ENCODE results near the gene MACROD2.

Gene MACROD2

GRCh38 chr20:14932040-14932439 is 936.7 kb downstream of the MACROD2 start:
- no peak for DNase-seq

- no peak for DNase-seq
Observed at GRCh38 chr20:14935285-14935684, 940.0 kb downstream of the MACROD2 start.

GRCh38 chr20:14937021-14937420 is 941.7 kb downstream of the MACROD2 start:
- no peak for DNase-seq

GRCh38 chr20:14937846-14938245 is 942.5 kb downstream of the MACROD2 start:
- DNase-seq, result no peak

- DNase-seq, result no peak
Observed at GRCh38 chr20:14947536-14947935, 952.2 kb downstream of the MACROD2 start.

- DNase-seq, result no peak
Observed at GRCh38 chr20:14947946-14948345, 952.6 kb downstream of the MACROD2 start.

GRCh38 chr20:14948416-14948815 is 953.1 kb downstream of the MACROD2 start:
- DNase-seq, result no peak

GRCh38 chr20:14950633-14951032 is 955.3 kb downstream of the MACROD2 start:
- no peak for DNase-seq

GRCh38 chr20:14951105-14951504 is 955.8 kb downstream of the MACROD2 start:
- DNase-seq, result no peak

GRCh38 chr20:14951707-14952418 is 956.5 kb downstream of the MACROD2 start:
- DNase-seq, result no peak

- DNase-seq, result no peak
Observed at GRCh38 chr20:14953736-14954135, 958.4 kb downstream of the MACROD2 start.

- DNase-seq, result no peak
Observed at GRCh38 chr20:14955399-14955798, 960.1 kb downstream of the MACROD2 start.

- peak; percentile 14 for DNase-seq
Observed at GRCh38 chr20:14956026-14956425, 960.7 kb downstream of the MACROD2 start.

- DNase-seq, result no peak
Observed at GRCh38 chr20:14956538-14956937, 961.2 kb downstream of the MACROD2 start.

GRCh38 chr20:14957402-14957801 is 962.1 kb downstream of the MACROD2 start:
- no peak for DNase-seq

GRCh38 chr20:14958626-14959025 is 963.3 kb downstream of the MACROD2 start:
- no peak for DNase-seq

- no peak for DNase-seq
Observed at GRCh38 chr20:14959506-14960475, 964.5 kb downstream of the MACROD2 start.

GRCh38 chr20:14960831-14961230 is 965.5 kb downstream of the MACROD2 start:
- no peak for DNase-seq

GRCh38 chr20:14963262-14963663 is 967.9 kb downstream of the MACROD2 start:
- DNase-seq, result no peak

GRCh38 chr20:14966203-14966602 is 970.9 kb downstream of the MACROD2 start:
- DNase-seq, result no peak

GRCh38 chr20:14966808-14967207 is 971.5 kb downstream of the MACROD2 start:
- no peak for DNase-seq

- DNase-seq, result no peak
Observed at GRCh38 chr20:14972256-14972655, 976.9 kb downstream of the MACROD2 start.

GRCh38 chr20:14972690-14973089 is 977.4 kb downstream of the MACROD2 start:
- no peak for DNase-seq

- no peak for DNase-seq
Observed at GRCh38 chr20:14979453-14979986, 984.2 kb downstream of the MACROD2 start.

Measured in NCI-H345 (cell line).